HepG2 (cell line): ENCODE data around the gene PRR29. TPM values are rescaled to one million over a fixed set of nuclear protein-coding genes. Genes with fewer than 3 reads are reported as not detected.

Source experiments
- ARID2 ChIP-seq: sonication (generic); formaldehyde crosslinking; IDR thresholded peaks from 2 replicates; pipeline ENCODE4 v1.8.1; 2022; ENCODE audit warnings: mild to moderate bottlenecking, missing genetic modification reagents, borderline replicate concordance
- BHLHE40 ChIP-seq: IDR thresholded peaks from 2 replicates; pipeline ENCODE4 v1.6.1; 2011; ENCODE audit warnings: low read length, improper control_type of control experiment
- KAT7 ChIP-seq: IDR thresholded peaks from 2 replicates; pipeline ENCODE4 v1.6.1; 2018; ENCODE audit warnings: borderline replicate concordance, missing compliant biosample characterization
- KDM5B ChIP-seq: sonication (generic); formaldehyde crosslinking; IDR thresholded peaks from 2 replicates; pipeline ENCODE4 v1.4.0; 2020; ENCODE audit warnings: missing genetic modification reagents, mild to moderate bottlenecking, borderline replicate concordance
- KLF15 ChIP-seq: sonication (generic); formaldehyde crosslinking; IDR thresholded peaks from 2 replicates; pipeline ENCODE4 v1.8.1; 2023; ENCODE audit warnings: borderline replicate concordance, mild to moderate bottlenecking, inconsistent platforms, missing genetic modification reagents, mixed read lengths
- LCORL ChIP-seq, 2 experiments: fragments of 450-650 bp in 1 of 2; sonication (generic) in 1 of 2; formaldehyde crosslinking in 1 of 2; IDR thresholded peaks; 2 replicates each; pipeline versions ENCODE4 v1.5.0 to v1.6.1; 2017 to 2020; ENCODE audit warnings: antibody characterized with exemption in 1 of 2, missing genetic modification reagents in 1 of 2
- NFE2L2 ChIP-seq: fragments of 150-350 bp; IDR thresholded peaks from 2 replicates; pipeline ENCODE4 v1.6.1; 2014; ENCODE audit warnings: low read length
- NONO ChIP-seq, 2 experiments: fragments of 450-650 bp in 1 of 2; sonication (generic) in 1 of 2; formaldehyde crosslinking in 1 of 2; IDR thresholded peaks in 1 of 2; conservative IDR thresholded peaks in 1 of 2; 2 replicates each; pipeline versions ENCODE4 v1.6.1 to v1.8.0; 2017 to 2022; ENCODE audit warnings: mild to moderate bottlenecking in 1 of 2, missing genetic modification reagents in 1 of 2, moderate library complexity in 1 of 2
- RFX3 ChIP-seq: IDR thresholded peaks from 2 replicates; pipeline ENCODE4 v1.6.1; 2016; ENCODE audit warnings: missing biosample characterization, missing genetic modification reagents
- SNAPC4 ChIP-seq: sonication (generic); formaldehyde crosslinking; IDR thresholded peaks from 2 replicates; pipeline ENCODE4 v1.4.0; 2020; ENCODE audit warnings: mild to moderate bottlenecking, missing genetic modification reagents
- SOX5 ChIP-seq: IDR thresholded peaks from 2 replicates; pipeline ENCODE4 v1.6.1; 2016; ENCODE audit warnings: borderline replicate concordance
- SRSF4 ChIP-seq: fragments of 200-400 bp; formaldehyde crosslinking; IDR thresholded peaks from one replicate; pipeline ENCODE4 v1.6.1; 2018; ENCODE audit warnings: mild to moderate bottlenecking, low read depth, low read length, moderate library complexity; ENCODE audit not compliant: poor library complexity, severe bottlenecking
- ZNF232 ChIP-seq: sonication (generic); formaldehyde crosslinking; IDR thresholded peaks from 2 replicates; pipeline ENCODE4 v1.4.0; 2020; ENCODE audit warnings: missing genetic modification reagents, borderline replicate concordance
- ZNF34 ChIP-seq: sonication (generic); formaldehyde crosslinking; IDR thresholded peaks from 2 replicates; pipeline ENCODE4 v1.4.0; 2020; ENCODE audit warnings: mild to moderate bottlenecking, missing genetic modification reagents, borderline replicate concordance
- polyA plus RNA-seq, 8 experiments: library from polyadenylated mRNA; depleted of rRNA in 3 of 8; stranded (reverse) in 7 of 8; unstranded in 1 of 8; fragments of >200 nt; fragmentation: Illumina TruSeq in 4 of 8; extraction: Trizol in 4 of 8; gene quantifications; 2 replicates each; pipeline versions ENCODE4 v1.2.1 to v1.2.3, GENCODE V29; 2011 to 2016; ENCODE audit warnings: low read depth in 4 of 8, missing spikeins in 1 of 8, mixed read lengths in 1 of 8; ENCODE audit not compliant: insufficient read depth in 1 of 8
- total RNA-seq, 5 experiments: library from RNA; depleted of rRNA; stranded (reverse); fragments of >200 nt; fragmentation: Illumina TruSeq; extraction: Trizol; gene quantifications; 2 replicates each; pipeline ENCODE4 v1.2.3, GENCODE V29; 2016; ENCODE audit warnings: low read depth in 1 of 5
- TF ChIP-seq, protein P1 (sequence below): IDR thresholded peaks from 2 replicates; pipeline ENCODE4 v1.6.1; 2016; ENCODE audit warnings: missing compliant biosample characterization, missing genetic modification reagents, borderline replicate concordance
- TF ChIP-seq, protein P2 (sequence below): IDR thresholded peaks from 2 replicates; pipeline ENCODE4 v1.6.1; 2016; ENCODE audit warnings: low read depth, missing genetic modification reagents, missing compliant biosample characterization

The PRR29 gene
- total and polyA plus RNA-seq, 2 of the 13 experiments (the other 11 are each of a cell fraction or from before 2014, with no cell fraction given): 0.07 to 0.20 TPM

GRCh38 chr17:63998050-63998720 lies at the start of gene PRR29 (continued):
- TF ChIP-seq, protein P1, sequence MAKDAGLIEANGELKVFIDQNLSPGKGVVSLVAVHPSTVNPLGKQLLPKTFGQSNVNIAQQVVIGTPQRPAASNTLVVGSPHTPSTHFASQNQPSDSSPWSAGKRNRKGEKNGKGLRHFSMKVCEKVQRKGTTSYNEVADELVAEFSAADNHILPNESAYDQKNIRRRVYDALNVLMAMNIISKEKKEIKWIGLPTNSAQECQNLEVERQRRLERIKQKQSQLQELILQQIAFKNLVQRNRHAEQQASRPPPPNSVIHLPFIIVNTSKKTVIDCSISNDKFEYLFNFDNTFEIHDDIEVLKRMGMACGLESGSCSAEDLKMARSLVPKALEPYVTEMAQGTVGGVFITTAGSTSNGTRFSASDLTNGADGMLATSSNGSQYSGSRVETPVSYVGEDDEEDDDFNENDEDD (CRISPR knock-in tag): peak; percentile 65
- TF ChIP-seq ARID2: no peak
- TF ChIP-seq ZNF34 (CRISPR knock-in tag): no peak
- peak; percentile 100 for TF ChIP-seq RFX3 (CRISPR knock-in tag)
- TF ChIP-seq NONO (IDR thresholded peaks at IDR 0.05): no peak
- peak; percentile 70; the same call in 1 of the 2 replicates for TF ChIP-seq NONO (CRISPR knock-in tag; conservative IDR thresholded peaks at IDR 0.05)
- TF ChIP-seq, protein P2, sequence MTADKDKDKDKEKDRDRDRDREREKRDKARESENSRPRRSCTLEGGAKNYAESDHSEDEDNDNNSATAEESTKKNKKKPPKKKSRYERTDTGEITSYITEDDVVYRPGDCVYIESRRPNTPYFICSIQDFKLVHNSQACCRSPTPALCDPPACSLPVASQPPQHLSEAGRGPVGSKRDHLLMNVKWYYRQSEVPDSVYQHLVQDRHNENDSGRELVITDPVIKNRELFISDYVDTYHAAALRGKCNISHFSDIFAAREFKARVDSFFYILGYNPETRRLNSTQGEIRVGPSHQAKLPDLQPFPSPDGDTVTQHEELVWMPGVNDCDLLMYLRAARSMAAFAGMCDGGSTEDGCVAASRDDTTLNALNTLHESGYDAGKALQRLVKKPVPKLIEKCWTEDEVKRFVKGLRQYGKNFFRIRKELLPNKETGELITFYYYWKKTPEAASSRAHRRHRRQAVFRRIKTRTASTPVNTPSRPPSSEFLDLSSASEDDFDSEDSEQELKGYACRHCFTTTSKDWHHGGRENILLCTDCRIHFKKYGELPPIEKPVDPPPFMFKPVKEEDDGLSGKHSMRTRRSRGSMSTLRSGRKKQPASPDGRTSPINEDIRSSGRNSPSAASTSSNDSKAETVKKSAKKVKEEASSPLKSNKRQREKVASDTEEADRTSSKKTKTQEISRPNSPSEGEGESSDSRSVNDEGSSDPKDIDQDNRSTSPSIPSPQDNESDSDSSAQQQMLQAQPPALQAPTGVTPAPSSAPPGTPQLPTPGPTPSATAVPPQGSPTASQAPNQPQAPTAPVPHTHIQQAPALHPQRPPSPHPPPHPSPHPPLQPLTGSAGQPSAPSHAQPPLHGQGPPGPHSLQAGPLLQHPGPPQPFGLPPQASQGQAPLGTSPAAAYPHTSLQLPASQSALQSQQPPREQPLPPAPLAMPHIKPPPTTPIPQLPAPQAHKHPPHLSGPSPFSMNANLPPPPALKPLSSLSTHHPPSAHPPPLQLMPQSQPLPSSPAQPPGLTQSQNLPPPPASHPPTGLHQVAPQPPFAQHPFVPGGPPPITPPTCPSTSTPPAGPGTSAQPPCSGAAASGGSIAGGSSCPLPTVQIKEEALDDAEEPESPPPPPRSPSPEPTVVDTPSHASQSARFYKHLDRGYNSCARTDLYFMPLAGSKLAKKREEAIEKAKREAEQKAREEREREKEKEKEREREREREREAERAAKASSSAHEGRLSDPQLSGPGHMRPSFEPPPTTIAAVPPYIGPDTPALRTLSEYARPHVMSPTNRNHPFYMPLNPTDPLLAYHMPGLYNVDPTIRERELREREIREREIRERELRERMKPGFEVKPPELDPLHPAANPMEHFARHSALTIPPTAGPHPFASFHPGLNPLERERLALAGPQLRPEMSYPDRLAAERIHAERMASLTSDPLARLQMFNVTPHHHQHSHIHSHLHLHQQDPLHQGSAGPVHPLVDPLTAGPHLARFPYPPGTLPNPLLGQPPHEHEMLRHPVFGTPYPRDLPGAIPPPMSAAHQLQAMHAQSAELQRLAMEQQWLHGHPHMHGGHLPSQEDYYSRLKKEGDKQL (CRISPR knock-in tag): no peak
- no peak for TF ChIP-seq SRSF4
- no peak for TF ChIP-seq SOX5 (CRISPR knock-in tag)
- no peak for TF ChIP-seq NFE2L2
- no peak for TF ChIP-seq ZNF232 (CRISPR knock-in tag)
- TF ChIP-seq KAT7 (CRISPR knock-in tag): no peak
- TF ChIP-seq KLF15: no peak
- TF ChIP-seq SNAPC4 (CRISPR knock-in tag): no peak
- no peak for TF ChIP-seq BHLHE40
- TF ChIP-seq LCORL (IDR thresholded peaks at IDR 0.05): no peak
- peak; percentile 24; the same call in 1 of the 2 replicates for TF ChIP-seq LCORL (CRISPR knock-in tag; IDR thresholded peaks at IDR 0.05)
- TF ChIP-seq KDM5B: peak; percentile 16; the same call in 1 of the 2 replicates
